Cardiac fibroblast (primary cell): ENCODE measurements around the gene PARVB.

ENCODE experiments used
- DNase-seq, 2 donors: peaks; one replicate each; pipeline versions ENCODE4 v3.0.0 to v3.0.0-alpha.2; 2010; ENCODE audit warnings: low read depth in 2 of 2
- H3K4me3 ChIP-seq, 2 donors: replicated peaks in 1 of 2; 1 replicate in 1 of 2; 2 replicates in 1 of 2; pipeline ENCODE4 v1.5.1; 2011; ENCODE audit warnings: low read depth in 2 of 2, low read length in 2 of 2, mild to moderate bottlenecking in 2 of 2, moderate library complexity in 1 of 2
- CTCF ChIP-seq: IDR thresholded peaks from one replicate; pipeline ENCODE4 v1.5.1; 2011; ENCODE audit warnings: low read depth, mild to moderate bottlenecking, low read length, inconsistent platforms

Gene PARVB

DNA sequence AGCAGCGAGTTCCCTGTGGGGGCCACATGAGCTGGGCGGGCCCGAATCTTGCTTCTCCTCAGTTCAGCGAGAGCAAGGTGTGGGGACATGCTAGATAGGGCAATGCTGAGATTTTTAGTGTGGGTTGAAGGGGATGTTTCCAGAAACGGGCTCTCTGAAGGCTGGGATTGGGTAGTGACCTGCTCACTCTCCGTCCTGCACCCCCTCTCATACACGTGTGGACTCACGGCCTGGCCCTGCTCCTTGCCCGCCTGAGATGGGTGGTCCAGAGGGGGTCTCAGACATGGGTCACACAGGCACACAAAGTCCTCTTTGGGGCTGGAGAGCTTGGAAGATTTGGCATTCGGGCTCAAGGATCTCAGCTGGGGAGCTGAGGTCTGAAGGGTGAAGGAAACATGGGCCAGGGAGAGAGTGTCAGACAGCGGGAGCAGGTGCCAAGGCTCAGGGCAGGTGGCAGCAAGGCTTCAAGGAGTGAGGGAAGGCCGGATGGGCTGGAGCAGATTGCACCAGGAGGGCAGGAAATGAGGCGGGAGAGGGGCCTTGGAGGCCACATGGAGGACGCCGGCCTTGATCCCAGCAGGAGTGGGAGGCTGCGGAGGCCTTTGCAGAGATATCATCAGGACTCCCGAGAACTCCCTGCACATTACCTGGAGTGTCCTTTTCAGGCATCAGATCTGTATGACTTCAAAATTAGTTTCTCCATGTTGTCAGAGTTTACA, 74.1 kb downstream of the PARVB start:
- H3K4me3 ChIP-seq, result no peak overlapping the region
- no peak for DNase-seq
- TF ChIP-seq CTCF, result no peak

- H3K4me3 ChIP-seq, result no peak overlapping the region
- TF ChIP-seq CTCF, result no peak
- no peak for DNase-seq
Measured at GRCh38 chr22:44098966-44099530, 74.9 kb downstream of the PARVB start.

GRCh38 chr22:44099696-44100095, 75.6 kb downstream of the PARVB start:
- no peak overlapping the region for H3K4me3 ChIP-seq
- TF ChIP-seq CTCF, result no peak
- DNase-seq, result no peak

DNA sequence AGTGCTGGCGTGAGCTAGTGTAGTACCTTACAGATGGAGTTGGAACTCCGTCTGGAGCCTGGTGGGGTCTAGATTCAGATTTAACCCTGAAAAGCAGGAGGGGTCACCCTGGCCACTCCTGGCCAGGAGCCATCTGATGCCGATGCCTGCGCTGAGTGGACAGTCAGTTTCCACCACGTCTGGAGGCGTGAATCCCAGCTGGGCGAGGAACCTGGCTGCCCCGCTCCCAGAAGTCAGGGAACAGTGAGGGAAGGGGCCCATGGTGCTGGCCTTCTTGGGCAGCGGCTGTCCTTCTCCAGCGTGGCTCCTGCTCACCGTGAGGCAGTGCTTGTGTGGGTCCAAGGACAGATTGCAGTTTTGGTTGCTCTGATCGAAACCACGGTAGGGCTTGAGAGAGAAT, 76.3 kb downstream of the PARVB start:
- no peak for TF ChIP-seq CTCF
- DNase-seq, result no peak
- no peak overlapping the region for H3K4me3 ChIP-seq

DNA sequence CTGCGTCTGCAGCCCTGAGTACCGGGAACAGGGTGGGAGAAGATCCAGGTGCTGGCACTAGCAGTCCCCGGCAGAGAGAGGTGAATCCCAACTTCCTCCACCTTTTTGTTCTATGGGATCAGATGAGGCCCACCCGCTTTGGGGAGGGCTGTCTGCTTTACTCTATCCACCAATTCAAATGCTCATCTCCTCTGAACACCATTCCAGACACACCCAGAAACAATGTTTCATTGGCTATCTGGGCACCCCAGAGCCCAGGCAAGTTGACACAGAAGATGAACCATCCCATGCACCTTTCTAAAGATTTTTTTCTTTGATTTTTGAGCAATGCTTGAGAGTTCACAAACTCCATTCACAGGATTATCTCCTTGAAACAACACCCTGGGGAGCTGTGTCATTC, 78.0 kb downstream of the PARVB start:
- TF ChIP-seq CTCF, result no peak
- DNase-seq, result no peak
- no peak overlapping the region for H3K4me3 ChIP-seq

DNA sequence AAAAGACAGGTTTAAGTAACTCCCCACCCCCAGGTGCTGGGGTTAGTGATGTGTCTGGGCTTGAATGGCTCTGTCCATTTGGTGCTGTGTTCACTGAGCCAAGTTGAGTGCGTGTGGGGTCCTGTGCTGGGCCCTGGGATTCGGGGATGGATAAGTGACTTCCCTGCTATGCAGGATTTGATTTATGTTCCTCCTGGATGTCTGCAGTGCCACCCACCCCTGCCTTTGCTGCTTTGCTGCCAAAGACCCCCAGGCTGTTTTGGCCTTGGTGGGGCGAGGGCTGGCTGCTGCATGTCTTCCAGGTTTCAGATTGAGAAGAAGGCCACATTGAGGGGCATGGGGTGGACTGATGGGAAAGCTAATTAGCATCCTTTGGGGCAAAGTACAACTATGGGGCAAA, 78.8 kb downstream of the PARVB start:
- TF ChIP-seq CTCF, result no peak
- H3K4me3 ChIP-seq, result no peak overlapping the region
- DNase-seq, result no peak
